ENCODE results near the gene TBCK. TPM values are rescaled to one million over a fixed set of nuclear protein-coding genes. Genes with fewer than 3 reads are reported as not detected.

Gene TBCK
- total RNA-seq, 1 experiment from 2014 or later: 22.3 TPM

DNA sequence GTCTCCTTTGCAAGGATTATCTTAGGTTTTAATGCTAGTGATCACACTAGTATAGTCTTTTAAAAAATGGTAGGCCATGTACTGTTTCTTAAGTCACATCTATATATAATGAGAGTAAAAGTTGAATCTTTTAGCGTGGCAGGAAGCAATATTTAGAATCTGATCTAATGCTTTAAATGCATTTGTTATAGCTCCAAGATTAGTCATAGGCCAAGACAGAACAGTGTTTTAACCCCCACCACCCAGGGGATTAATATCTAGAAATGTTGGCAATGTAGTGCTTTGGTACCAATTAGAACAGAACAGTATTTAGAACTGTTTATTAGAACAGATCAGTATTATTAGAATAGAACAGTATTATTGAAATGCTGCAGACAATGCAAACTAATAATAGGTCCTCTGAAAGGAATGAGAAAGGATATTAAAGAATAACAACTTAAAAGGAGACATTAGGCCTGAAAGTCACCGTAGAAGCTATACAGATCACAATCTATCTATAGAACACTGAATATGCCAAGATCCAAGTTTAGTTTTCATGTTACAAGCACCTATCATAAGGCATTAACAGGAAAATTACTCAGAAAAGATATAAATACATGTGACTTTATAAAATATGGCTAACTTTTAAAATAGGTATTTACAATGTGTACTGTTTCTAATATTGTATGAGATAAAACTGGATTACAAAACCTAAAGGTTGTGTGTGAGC, 274.6 kb downstream of the TBCK start:
- Histone ChIP-seq H3K9me3 (ENCODE audit: control insufficient read depth in 1 of 2, insufficient read depth in 1 of 2, low read depth in 1 of 2, low read length in 2 of 2) (no peaks in the 10 kb centered on the region), H3K79me2 (ENCODE audit: insufficient read depth, low read length) (no peaks in the 10 kb centered on the region), H3K27ac (ENCODE audit: low read depth, low read length) (no peak overlapping the region), H2AFZ (ENCODE audit: low read depth, low read length, poor library complexity, severe bottlenecking) (no peak overlapping the region), H3K27me3 (ENCODE audit: insufficient read depth, low read length) (no peaks in the 10 kb centered on the region), H3K4me1 (ENCODE audit: control insufficient read depth in 1 of 2, insufficient read depth in 2 of 2, low read length in 2 of 2) (peaks cover 0 to 3% of the 10 kb centered on the region in 2 experiments; a peak in 2 of 4 replicates), H3K9ac (ENCODE audit: low read length) (no peak overlapping the region), H3K9me2 (ENCODE audit: insufficient read depth) (no peaks in the 10 kb centered on the region), H3K4me2 (ENCODE audit: low read length) (no peak overlapping the region), H3K36me3 (ENCODE audit: control insufficient read depth in 1 of 2, insufficient read depth in 2 of 2, low read length in 2 of 2) (no peaks in the 10 kb centered on the region), H4K20me1 (ENCODE audit: insufficient read depth) (no peaks in the 10 kb centered on the region), H3K4me3 (replicated peaks in 1 of 2; ENCODE audit: low read depth in 1 of 2, low read length in 2 of 2) (no peak overlapping the region)
- ATAC-seq (no peak), DNase-seq (ENCODE audit: low read depth, low spot score) (no peak)
- ChIA-PET RAD21 (ENCODE audit: low non-redundant PET in 1 of 2, low total read pairs in 2 of 2, uncharacterized antibody in 2 of 2, unreplicated experiment in 2 of 2) (no interaction called here), POLR2A (no interaction called here), CTCF (no interaction called here)
- no peak for TF ChIP-seq RAD21 (IDR thresholded peaks at IDR 0.05; ENCODE audit: low read depth)
- no peak for TF ChIP-seq EZH2 (IDR thresholded peaks at IDR 0.05)
- TF ChIP-seq, protein P1, sequence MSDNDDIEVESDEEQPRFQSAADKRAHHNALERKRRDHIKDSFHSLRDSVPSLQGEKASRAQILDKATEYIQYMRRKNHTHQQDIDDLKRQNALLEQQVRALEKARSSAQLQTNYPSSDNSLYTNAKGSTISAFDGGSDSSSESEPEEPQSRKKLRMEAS (IDR thresholded peaks at IDR 0.05): no peak
- no peak for TF ChIP-seq ZNF274 (IDR thresholded peaks at IDR 0.05; ENCODE audit: low read depth, low read length)
- no peak for TF ChIP-seq YY1 (IDR thresholded peaks at IDR 0.05; ENCODE audit: extremely low read depth, insufficient replicate concordance, low read depth, low read length)
- no peak for TF ChIP-seq ELF1 (IDR thresholded peaks at IDR 0.05; ENCODE audit: borderline replicate concordance, low read depth)
- TF ChIP-seq, protein P2, sequence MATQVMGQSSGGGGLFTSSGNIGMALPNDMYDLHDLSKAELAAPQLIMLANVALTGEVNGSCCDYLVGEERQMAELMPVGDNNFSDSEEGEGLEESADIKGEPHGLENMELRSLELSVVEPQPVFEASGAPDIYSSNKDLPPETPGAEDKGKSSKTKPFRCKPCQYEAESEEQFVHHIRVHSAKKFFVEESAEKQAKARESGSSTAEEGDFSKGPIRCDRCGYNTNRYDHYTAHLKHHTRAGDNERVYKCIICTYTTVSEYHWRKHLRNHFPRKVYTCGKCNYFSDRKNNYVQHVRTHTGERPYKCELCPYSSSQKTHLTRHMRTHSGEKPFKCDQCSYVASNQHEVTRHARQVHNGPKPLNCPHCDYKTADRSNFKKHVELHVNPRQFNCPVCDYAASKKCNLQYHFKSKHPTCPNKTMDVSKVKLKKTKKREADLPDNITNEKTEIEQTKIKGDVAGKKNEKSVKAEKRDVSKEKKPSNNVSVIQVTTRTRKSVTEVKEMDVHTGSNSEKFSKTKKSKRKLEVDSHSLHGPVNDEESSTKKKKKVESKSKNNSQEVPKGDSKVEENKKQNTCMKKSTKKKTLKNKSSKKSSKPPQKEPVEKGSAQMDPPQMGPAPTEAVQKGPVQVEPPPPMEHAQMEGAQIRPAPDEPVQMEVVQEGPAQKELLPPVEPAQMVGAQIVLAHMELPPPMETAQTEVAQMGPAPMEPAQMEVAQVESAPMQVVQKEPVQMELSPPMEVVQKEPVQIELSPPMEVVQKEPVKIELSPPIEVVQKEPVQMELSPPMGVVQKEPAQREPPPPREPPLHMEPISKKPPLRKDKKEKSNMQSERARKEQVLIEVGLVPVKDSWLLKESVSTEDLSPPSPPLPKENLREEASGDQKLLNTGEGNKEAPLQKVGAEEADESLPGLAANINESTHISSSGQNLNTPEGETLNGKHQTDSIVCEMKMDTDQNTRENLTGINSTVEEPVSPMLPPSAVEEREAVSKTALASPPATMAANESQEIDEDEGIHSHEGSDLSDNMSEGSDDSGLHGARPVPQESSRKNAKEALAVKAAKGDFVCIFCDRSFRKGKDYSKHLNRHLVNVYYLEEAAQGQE (IDR thresholded peaks at IDR 0.05; ENCODE audit: low read depth): no peak
- TF ChIP-seq EGR1 (IDR thresholded peaks at IDR 0.05; ENCODE audit: low read depth): no peak
- TF ChIP-seq, protein P3, sequence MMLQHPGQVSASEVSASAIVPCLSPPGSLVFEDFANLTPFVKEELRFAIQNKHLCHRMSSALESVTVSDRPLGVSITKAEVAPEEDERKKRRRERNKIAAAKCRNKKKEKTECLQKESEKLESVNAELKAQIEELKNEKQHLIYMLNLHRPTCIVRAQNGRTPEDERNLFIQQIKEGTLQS (IDR thresholded peaks at IDR 0.05): no peak
- TF ChIP-seq POLR2AphosphoS5 (IDR thresholded peaks at IDR 0.05; ENCODE audit: low read depth, low read length): no peak
- no peak for TF ChIP-seq TCF7L2 (IDR thresholded peaks at IDR 0.05; ENCODE audit: borderline replicate concordance, extremely low read depth, insufficient read depth, insufficient read length)
- no peak for TF ChIP-seq SIN3A (IDR thresholded peaks at IDR 0.05; ENCODE audit: low read depth)
- no peak for TF ChIP-seq EZH2phosphoT487 (IDR thresholded peaks at IDR 0.05; ENCODE audit: borderline replicate concordance)
- TF ChIP-seq FOSL1 (IDR thresholded peaks at IDR 0.05; ENCODE audit: low read depth): no peak
- TF ChIP-seq, protein P4, sequence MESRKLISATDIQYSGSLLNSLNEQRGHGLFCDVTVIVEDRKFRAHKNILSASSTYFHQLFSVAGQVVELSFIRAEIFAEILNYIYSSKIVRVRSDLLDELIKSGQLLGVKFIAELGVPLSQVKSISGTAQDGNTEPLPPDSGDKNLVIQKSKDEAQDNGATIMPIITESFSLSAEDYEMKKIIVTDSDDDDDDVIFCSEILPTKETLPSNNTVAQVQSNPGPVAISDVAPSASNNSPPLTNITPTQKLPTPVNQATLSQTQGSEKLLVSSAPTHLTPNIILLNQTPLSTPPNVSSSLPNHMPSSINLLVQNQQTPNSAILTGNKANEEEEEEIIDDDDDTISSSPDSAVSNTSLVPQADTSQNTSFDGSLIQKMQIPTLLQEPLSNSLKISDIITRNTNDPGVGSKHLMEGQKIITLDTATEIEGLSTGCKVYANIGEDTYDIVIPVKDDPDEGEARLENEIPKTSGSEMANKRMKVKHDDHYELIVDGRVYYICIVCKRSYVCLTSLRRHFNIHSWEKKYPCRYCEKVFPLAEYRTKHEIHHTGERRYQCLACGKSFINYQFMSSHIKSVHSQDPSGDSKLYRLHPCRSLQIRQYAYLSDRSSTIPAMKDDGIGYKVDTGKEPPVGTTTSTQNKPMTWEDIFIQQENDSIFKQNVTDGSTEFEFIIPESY (IDR thresholded peaks at IDR 0.05; ENCODE audit: extremely low read depth, insufficient replicate concordance, low read length): no peak
- no peak for TF ChIP-seq CBX3 (IDR thresholded peaks at IDR 0.05; ENCODE audit: low read depth)
- TF ChIP-seq, protein P5, sequence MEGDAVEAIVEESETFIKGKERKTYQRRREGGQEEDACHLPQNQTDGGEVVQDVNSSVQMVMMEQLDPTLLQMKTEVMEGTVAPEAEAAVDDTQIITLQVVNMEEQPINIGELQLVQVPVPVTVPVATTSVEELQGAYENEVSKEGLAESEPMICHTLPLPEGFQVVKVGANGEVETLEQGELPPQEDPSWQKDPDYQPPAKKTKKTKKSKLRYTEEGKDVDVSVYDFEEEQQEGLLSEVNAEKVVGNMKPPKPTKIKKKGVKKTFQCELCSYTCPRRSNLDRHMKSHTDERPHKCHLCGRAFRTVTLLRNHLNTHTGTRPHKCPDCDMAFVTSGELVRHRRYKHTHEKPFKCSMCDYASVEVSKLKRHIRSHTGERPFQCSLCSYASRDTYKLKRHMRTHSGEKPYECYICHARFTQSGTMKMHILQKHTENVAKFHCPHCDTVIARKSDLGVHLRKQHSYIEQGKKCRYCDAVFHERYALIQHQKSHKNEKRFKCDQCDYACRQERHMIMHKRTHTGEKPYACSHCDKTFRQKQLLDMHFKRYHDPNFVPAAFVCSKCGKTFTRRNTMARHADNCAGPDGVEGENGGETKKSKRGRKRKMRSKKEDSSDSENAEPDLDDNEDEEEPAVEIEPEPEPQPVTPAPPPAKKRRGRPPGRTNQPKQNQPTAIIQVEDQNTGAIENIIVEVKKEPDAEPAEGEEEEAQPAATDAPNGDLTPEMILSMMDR (IDR thresholded peaks at IDR 0.05 in 2 of 3, conservative IDR thresholded peaks at IDR 0.05 in 1 of 3; ENCODE audit: borderline replicate concordance in 1 of 3, insufficient read depth in 1 of 3, low read depth in 2 of 3, low read length in 2 of 3): no peak
- no peak for TF ChIP-seq POLR2A (IDR thresholded peaks at IDR 0.05; ENCODE audit: borderline replicate concordance, extremely low read depth, insufficient read depth, insufficient read length)
- TF ChIP-seq CEBPB (IDR thresholded peaks at IDR 0.05; ENCODE audit: low read depth): no peak
- intact Hi-C loops (cut with micrococcal nuclease): no loop called here
- no TSS peak for BruUV-seq (replicated peaks)
